GM12801 (cell line): ENCODE data around the gene SYS1.

Experiments used
- CTCF ChIP-seq: IDR thresholded peaks from one replicate; pipeline ENCODE4 v1.5.1; 2011; ENCODE audit warnings: control low read depth; ENCODE audit not compliant: insufficient read length; ENCODE audit errors: extremely low read depth

The SYS1 gene

GRCh38 chr20:45340951-45341350 is 22.0 kb upstream of the SYS1 start:
- TF ChIP-seq CTCF: no peak

- no peak for TF ChIP-seq CTCF
Observed at GRCh38 chr20:45341579-45341938, 21.4 kb upstream of the SYS1 start.

- no peak for TF ChIP-seq CTCF
Observed at GRCh38 chr20:45341939-45342854, 20.8 kb upstream of the SYS1 start.

- TF ChIP-seq CTCF: no peak
Observed at GRCh38 chr20:45342855-45343531, 20.0 kb upstream of the SYS1 start.

GRCh38 chr20:45343532-45344167 is 19.3 kb upstream of the SYS1 start:
- no peak for TF ChIP-seq CTCF

- no peak for TF ChIP-seq CTCF
Observed at GRCh38 chr20:45344168-45344860, 18.6 kb upstream of the SYS1 start.
